Measurements from ENCODE around the gene MSN.

Gene MSN

GRCh38 chrX:65657659-65658058, 9.8 kb upstream of the MSN start:
- no peak for DNase-seq (ENCODE audit: low read depth)
- no peak for TF ChIP-seq CTCF (IDR thresholded peaks at IDR 0.05; ENCODE audit: insufficient read depth, low read depth, low read length, missing control alignments)
- no peak overlapping the region for H3K4me3 ChIP-seq (ENCODE audit: low read length)

- TF ChIP-seq CTCF (IDR thresholded peaks at IDR 0.05; ENCODE audit: insufficient read depth, low read depth, low read length, missing control alignments): no peak
- DNase-seq (ENCODE audit: low read depth): no peak
- no peak overlapping the region for H3K4me3 ChIP-seq (ENCODE audit: low read length)
These were observed 9.2 kb upstream of the MSN start for GRCh38 chrX:65658229-65658628.

- no peak for TF ChIP-seq CTCF (IDR thresholded peaks at IDR 0.05; ENCODE audit: insufficient read depth, low read depth, low read length, missing control alignments)
- H3K4me3 ChIP-seq (ENCODE audit: low read length): no peak overlapping the region
- DNase-seq (ENCODE audit: low read depth): no peak
These were observed 324 bp upstream of the MSN start for GRCh38 chrX:65667157-65667502.

GRCh38 chrX:65668377-65669310, 1.2 kb downstream of the MSN start:
- H3K4me3 ChIP-seq (ENCODE audit: low read length): peak overlapping the region; percentile 55
- no peak for TF ChIP-seq CTCF (IDR thresholded peaks at IDR 0.05; ENCODE audit: insufficient read depth, low read depth, low read length, missing control alignments)

GRCh38 chrX:65671286-65671685, 3.8 kb downstream of the MSN start:
- no peak for TF ChIP-seq CTCF (IDR thresholded peaks at IDR 0.05; ENCODE audit: insufficient read depth, low read depth, low read length, missing control alignments)
- DNase-seq (ENCODE audit: low read depth): no peak
- no peak overlapping the region for H3K4me3 ChIP-seq (ENCODE audit: low read length)

More at GRCh38 chrX:65668377-65669310, 1.2 kb downstream of the MSN start:
- peak; percentile 73 for DNase-seq (ENCODE audit: low read depth)

- H3K4me3 ChIP-seq (ENCODE audit: low read length): no peak overlapping the region
- TF ChIP-seq CTCF (IDR thresholded peaks at IDR 0.05; ENCODE audit: insufficient read depth, low read depth, low read length, missing control alignments): no peak
- no peak for DNase-seq (ENCODE audit: low read depth)
These were observed 4.5 kb downstream of the MSN start for GRCh38 chrX:65671966-65672365.

GRCh38 chrX:65673857-65674203, 6.4 kb downstream of the MSN start:
- DNase-seq (ENCODE audit: low read depth): no peak
- H3K4me3 ChIP-seq (ENCODE audit: low read length): no peak overlapping the region
- no peak for TF ChIP-seq CTCF (IDR thresholded peaks at IDR 0.05; ENCODE audit: insufficient read depth, low read depth, low read length, missing control alignments)

All from epithelial cell of esophagus (primary cell).